Stimulated activated CD4-positive, alpha-beta T cell treated with anti-CD3 and anti-CD28 coated beads, Interleukin-4, amount 100 ng/mL, for 48 hours (primary cell): ENCODE results near the gene CSNK1E.

Experiments
- DNase-seq, 2 donors: peaks; one replicate each; pipeline ENCODE4 v3.0.0-alpha.2; 2020; ENCODE audit warnings: low read depth in 2 of 2

Gene CSNK1E

GRCh38 chr22:38305471-38306448 lies 11.5 kb downstream of the CSNK1E start:
- no peak for DNase-seq

DNA sequence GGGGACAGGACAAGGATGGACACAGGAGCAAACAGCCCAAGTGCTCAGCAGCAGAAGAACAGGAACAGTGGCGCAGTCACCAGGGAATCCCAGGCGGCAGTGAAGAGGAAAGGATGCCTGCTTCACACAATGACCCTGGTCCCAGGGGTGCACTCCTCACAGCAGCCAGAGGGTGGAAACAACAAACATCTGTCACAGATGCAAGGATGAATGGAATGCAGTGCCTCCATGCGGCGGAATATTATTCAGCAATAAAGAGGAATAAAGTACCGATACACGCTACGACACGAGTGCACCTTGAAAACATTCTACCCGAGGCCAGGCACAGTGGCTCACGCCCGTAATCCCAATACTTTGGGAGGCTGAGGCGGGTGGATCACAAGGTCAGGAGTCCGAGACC lies 12.7 kb downstream of the CSNK1E start:
- no peak for DNase-seq

DNA sequence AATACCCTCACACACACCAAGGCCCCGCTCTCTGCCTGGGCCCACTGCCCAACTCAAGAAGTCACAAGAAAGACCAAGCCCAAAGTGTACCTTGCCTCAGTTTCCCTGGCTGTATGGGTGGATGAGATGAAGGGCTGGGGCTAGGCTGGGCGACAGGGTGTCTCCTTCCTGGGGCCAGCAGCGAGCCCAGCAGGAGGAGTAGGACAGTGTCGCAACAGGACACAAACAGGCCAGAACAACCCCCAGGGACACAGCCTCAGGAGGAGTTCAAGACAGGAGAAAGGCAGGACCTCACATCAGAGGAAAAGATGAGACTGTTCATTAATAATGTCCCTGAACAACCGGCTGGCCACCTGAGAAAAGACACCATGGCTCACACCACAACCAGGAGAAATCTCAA lies 13.3 kb downstream of the CSNK1E start:
- DNase-seq, result no peak

DNA sequence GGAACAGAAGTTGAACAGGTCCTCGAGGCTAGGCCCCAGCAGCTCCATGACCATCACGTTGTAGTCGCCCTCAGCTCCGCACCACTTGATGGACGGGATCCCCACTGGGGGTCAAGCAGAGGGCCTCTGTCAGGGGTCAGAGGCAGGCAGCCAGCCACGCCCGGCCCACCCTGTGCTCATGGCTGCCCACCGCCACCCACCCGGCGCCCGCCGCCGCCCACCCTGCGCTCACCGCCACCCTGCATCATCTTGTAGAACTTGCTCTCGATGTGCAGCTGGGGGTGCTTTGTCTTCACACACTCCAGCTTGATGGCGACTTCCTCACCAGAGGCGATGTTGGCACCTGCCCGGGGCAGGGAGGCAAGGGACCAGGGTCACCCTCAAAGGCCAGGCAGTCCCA lies 14.3 kb downstream of the CSNK1E start:
- DNase-seq, result no peak

GRCh38 chr22:38300946-38301345 lies 16.3 kb downstream of the CSNK1E start:
- no peak for DNase-seq

GRCh38 chr22:38300197-38300945 lies 16.9 kb downstream of the CSNK1E start:
- no peak for DNase-seq

DNA sequence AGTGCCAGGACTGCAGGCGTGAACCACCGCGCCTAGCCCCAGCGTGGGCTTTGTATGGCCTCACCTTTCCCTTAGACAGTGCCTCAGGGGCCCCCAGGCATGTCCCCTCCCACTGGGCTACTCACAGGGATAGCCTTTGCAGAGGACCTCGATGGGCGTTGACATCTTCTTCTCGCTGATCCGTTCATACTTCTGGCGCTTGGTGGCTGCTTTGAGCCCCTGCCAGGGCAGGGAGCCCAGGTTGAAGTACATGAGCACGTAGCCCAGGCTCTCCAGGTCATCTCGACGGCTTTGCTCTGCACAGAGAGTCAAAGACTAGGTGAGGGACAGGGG lies 17.5 kb downstream of the CSNK1E start:
- no peak for DNase-seq

- peak in 1 of 2 donors; percentile 38 for DNase-seq
Measured at GRCh38 chr22:38298312-38299005, 18.8 kb downstream of the CSNK1E start.

- no peak for DNase-seq
Measured at GRCh38 chr22:38296372-38296771, 20.9 kb downstream of the CSNK1E start.

DNA sequence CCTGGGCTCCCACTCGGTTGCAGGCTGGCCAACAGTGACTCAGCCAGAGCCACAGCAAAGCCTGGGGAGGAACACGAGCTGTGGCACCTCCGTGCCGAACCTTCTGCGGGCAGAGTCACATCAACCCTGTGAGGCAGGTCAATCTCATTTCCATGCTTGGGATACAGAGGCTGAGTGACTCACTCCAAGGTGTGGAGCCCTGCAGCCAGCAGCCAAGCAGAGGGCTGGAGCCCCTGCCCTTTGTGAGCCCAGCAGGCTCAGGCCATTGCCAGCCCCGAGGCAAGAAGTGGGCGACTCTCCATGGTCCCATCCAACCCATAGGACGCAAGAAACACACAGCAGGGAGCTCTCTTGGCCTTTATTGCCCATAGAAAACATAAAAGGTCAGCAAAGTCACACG lies 21.4 kb downstream of the CSNK1E start:
- DNase-seq, result no peak

- DNase-seq, result no peak
Measured at GRCh38 chr22:38295339-38295738, 21.9 kb downstream of the CSNK1E start.

DNA sequence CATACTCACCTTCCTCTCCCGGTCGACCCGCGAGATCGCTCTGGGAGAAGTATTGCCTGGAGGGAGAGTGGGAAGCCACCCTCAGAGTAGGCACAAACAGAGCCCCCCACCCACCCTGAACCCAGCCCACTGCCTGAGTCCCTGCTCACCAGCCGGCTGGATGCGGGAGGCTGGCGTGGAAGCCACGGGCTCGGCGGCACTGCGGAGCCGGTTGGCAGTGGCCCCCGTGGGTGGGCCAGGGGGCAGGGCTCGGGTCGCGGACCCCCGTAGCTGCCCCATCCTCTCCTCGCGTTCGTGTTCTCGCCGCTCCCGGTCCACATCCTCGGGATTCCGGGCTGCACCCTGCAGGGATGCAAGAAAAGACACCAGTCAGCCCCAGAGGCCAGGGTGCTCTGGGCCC lies 23.0 kb downstream of the CSNK1E start:
- DNase-seq, result no peak

GRCh38 chr22:38292694-38293093 lies 24.5 kb downstream of the CSNK1E start:
- DNase-seq, result no peak

- DNase-seq, result no peak
Measured at GRCh38 chr22:38291201-38291777, 25.9 kb downstream of the CSNK1E start.

- no peak for DNase-seq
Measured at GRCh38 chr22:38290347-38290746, 26.9 kb downstream of the CSNK1E start.

DNA sequence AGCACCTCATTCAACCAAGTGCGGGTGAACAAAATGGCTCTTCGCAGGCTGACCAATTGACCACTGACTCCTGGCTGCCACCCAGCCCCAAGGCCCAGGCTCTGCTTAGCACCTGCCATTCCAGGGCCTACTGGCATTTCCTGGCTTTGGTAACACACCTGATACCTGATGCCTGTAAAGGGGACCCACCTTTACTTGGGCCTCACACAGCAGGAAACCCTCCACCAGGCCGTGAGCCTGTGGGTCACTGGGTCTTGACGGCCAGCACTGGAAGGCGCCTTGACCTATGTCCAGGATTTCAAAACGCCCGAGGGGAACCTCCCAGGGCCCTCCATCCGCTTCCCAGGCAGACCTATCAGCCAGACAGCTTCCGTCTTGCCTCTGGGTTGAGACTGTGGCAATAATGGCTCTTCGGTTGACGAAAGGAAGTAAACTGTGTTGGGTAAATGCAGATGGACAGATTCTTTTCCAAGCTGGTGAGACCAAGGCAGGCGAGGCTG lies 27.6 kb downstream of the CSNK1E start:
- DNase-seq, result no peak

DNA sequence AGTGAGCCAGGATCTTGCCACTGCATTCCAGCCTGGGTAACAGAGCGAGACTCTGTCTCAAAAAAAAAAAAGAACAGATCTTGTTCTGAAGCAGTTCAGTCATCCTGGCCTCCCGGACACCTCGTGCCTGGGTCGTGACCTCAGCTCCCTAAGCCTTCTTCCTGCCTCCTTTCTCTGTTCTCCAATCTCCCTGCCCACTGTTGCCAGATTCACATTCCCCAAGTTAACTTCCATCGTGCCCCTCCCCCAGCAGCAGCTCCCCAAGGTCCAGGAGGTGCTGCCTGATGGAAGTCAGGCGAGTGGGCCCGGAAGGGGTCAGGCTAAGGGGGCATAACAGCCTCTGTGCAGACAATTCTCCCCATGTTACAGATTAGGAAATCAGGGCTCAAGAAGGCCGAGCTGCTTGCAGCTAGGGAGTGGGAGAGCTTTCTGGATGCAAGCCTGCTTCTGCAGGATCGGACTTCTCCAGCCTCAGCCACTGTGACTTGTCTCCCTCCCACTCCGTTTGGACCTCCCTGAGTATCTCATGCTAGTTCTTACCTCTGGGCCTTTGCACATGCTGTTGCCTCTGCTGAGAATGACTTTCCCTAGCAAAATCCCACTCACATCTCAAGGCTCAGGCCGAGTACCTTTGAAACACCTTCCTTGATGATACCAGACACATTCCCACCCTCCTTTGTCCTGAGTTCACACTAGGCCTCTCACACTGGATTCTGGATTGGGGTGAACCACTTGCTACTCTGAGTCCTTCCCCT lies 30.1 kb downstream of the CSNK1E start:
- no peak for DNase-seq

GRCh38 chr22:38285018-38285417 lies 32.2 kb downstream of the CSNK1E start:
- no peak for DNase-seq

DNA sequence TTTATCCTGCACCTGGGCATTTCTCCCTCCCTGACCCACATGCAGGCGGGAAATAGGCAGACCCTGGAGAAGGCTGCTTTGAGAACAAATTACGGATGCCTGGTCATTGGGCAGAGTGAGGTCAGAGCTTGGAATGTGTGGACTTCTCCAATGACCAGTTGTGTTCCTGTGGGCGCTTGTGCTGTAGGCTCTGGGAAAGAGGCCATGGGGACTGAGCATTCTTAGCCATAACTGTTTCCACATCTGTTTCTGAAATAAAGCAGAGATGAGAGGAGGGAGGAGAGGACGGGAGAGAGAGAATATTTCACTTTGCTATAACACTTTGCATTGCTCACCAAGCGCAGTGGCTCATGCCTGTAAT lies 33.2 kb downstream of the CSNK1E start:
- no peak for DNase-seq

- DNase-seq, result no peak
Measured at GRCh38 chr22:38282397-38282796, 34.8 kb downstream of the CSNK1E start.

- no peak for DNase-seq
Measured at GRCh38 chr22:38276166-38276565, 41.1 kb downstream of the CSNK1E start.
